Tibial artery (tissue), 4 donors: ENCODE measurements around the gene ZNF518A.

Experiments used
- DNase-seq, 2 donors: peaks; one replicate each; pipeline ENCODE4 v3.0.0-alpha.2; 2019
- H3K27ac ChIP-seq, 2 donors: fragments of 200-600 bp; sonication (generic) in 1 of 2; 1 replicate in 1 of 2; 2 replicates in 1 of 2; pipeline ENCODE4 v1.5.1; 2018 to 2019; ENCODE audit warnings: mild to moderate bottlenecking in 1 of 2
- H3K27me3 ChIP-seq, 2 donors: fragments of 200-600 bp; sonication (generic) in 1 of 2; one replicate each; pipeline versions ENCODE4 v1.5.1 to v1.6.0; 2016 to 2019
- H3K36me3 ChIP-seq, 3 donors: fragments of 200-600 bp; sonication (generic) in 2 of 3; one replicate each; pipeline ENCODE4 v1.5.1; 2016 to 2019; ENCODE audit warnings: mild to moderate bottlenecking in 2 of 3
- H3K4me1 ChIP-seq, 4 donors: fragments of 200-600 bp; sonication (generic) in 2 of 4; 1 replicate in 3 of 4; 2 replicates in 1 of 4; pipeline ENCODE4 v1.5.1; 2016 to 2019
- H3K4me3 ChIP-seq, 2 donors: fragments of 200-600 bp; sonication (generic) in 1 of 2; 1 replicate in 1 of 2; 2 replicates in 1 of 2; pipeline ENCODE4 v1.5.1; 2018 to 2019; ENCODE audit warnings: mild to moderate bottlenecking in 2 of 2
- H3K9me3 ChIP-seq, 3 donors: fragments of 200-600 bp; sonication (generic) in 1 of 3; one replicate each; pipeline ENCODE4 v1.5.1; 2016 to 2019
- CTCF ChIP-seq, 2 experiments: fragments of 200-600 bp in 1 of 2; fragments of 450-650 bp in 1 of 2; IDR thresholded peaks; one replicate each; pipeline ENCODE4 v1.5.1; 2017 to 2019; ENCODE audit warnings: antibody characterized with exemption in 2 of 2, mild to moderate bottlenecking in 1 of 2, moderate library complexity in 1 of 2
- intact Hi-C: fragments of 100-400 bp; cut with DNase I; formaldehyde crosslinking; loops from one replicate; pipeline ENCODE4 v1.15.0; 2023; ENCODE audit warnings: low total_unique reads

ZNF518A gene

GRCh38 chr10:96201525-96201924 is 71.4 kb downstream of the ZNF518A start:
- intact Hi-C loops, result no loop called here
- TF ChIP-seq CTCF (IDR thresholded peaks at IDR 0.05), result no peak
- Histone ChIP-seq H3K9me3 (no peaks in the 10 kb centered on the region), H3K27ac (no peak overlapping the region), H3K27me3 (no peaks in the 10 kb centered on the region), H3K36me3 (no peaks in the 10 kb centered on the region), H3K4me3 (no peak overlapping the region), H3K4me1 (no peaks in the 10 kb centered on the region)
- no peak for DNase-seq

- intact Hi-C loops, result no loop called here
- H3K4me1 ChIP-seq, result no peaks in the 10 kb centered on the region
- no peaks in the 10 kb centered on the region for H3K36me3 ChIP-seq
- no peak overlapping the region for H3K27ac ChIP-seq
- no peaks in the 10 kb centered on the region for H3K9me3 ChIP-seq
- H3K27me3 ChIP-seq, result no peaks in the 10 kb centered on the region
- no peak for TF ChIP-seq CTCF (IDR thresholded peaks at IDR 0.05)
- DNase-seq, result no peak
- no peak overlapping the region for H3K4me3 ChIP-seq
These were observed 75.5 kb downstream of the ZNF518A start for GRCh38 chr10:96205580-96205979.

DNA sequence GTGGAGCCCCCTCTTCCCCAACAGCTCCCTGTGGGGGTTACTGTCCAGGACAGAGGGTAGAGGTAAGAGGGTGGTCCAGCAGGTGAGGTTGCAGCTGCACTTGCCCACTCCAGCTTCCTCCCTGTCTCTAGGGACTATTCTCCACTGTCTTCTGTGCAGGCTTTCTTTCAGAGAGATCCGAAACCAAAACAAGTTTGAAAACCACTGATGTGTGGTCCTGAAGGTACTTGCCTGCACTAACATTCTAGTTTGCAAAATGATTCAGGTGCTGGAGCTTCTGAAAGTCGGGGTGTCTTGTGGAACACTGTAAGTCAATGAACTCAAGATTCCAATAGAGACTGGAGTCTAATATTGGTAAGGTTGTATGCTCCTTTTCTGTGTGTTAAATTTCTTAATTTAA is 78.2 kb downstream of the ZNF518A start:
- Histone ChIP-seq H3K4me1 (no peaks in the 10 kb centered on the region), H3K27ac (no peak overlapping the region), H3K9me3 (no peaks in the 10 kb centered on the region), H3K27me3 (no peaks in the 10 kb centered on the region), H3K36me3 (no peaks in the 10 kb centered on the region), H3K4me3 (no peak overlapping the region)
- DNase-seq, result no peak
- no peak for TF ChIP-seq CTCF (IDR thresholded peaks at IDR 0.05)
- intact Hi-C loops, result no loop called here

- no peak for TF ChIP-seq CTCF (IDR thresholded peaks at IDR 0.05)
- no peaks in the 10 kb centered on the region for H3K36me3 ChIP-seq
- no peaks in the 10 kb centered on the region for H3K9me3 ChIP-seq
- no peak overlapping the region for H3K27ac ChIP-seq
- intact Hi-C loops, result no loop called here
- DNase-seq, result no peak
- H3K27me3 ChIP-seq, result no peaks in the 10 kb centered on the region
- H3K4me3 ChIP-seq, result no peak overlapping the region
- H3K4me1 ChIP-seq, result no peaks in the 10 kb centered on the region
These were observed 78.8 kb downstream of the ZNF518A start for GRCh38 chr10:96208946-96209345.

DNA sequence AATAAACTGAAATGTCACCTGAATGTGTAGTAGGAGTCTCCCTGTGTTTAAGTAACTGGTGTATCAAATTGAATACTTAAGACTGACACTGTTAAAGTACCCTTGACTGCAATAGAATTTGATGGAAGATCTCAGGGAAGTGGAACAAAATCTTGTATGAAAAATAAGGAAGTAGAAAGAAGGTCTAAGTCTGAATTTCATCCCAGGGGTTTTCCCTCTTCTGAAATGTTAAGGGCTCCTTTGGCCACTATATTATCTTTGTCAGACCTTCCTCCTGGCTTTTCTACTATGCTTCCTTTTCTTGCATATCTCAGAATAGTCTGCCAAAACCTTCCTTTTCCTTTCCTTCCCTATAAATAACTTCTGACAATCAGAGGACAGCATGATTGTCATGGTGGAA is 81.7 kb downstream of the ZNF518A start:
- no peak for DNase-seq
- Histone ChIP-seq H3K27ac (no peak overlapping the region), H3K4me3 (no peak overlapping the region), H3K9me3 (no peaks in the 10 kb centered on the region), H3K27me3 (no peaks in the 10 kb centered on the region), H3K4me1 (no peaks in the 10 kb centered on the region), H3K36me3 (no peaks in the 10 kb centered on the region)
- intact Hi-C loops, result no loop called here
- TF ChIP-seq CTCF (IDR thresholded peaks at IDR 0.05), result no peak

GRCh38 chr10:96212911-96213310 is 82.8 kb downstream of the ZNF518A start:
- H3K36me3 ChIP-seq, result no peaks in the 10 kb centered on the region
- no peak for TF ChIP-seq CTCF (IDR thresholded peaks at IDR 0.05)
- intact Hi-C loops, result no loop called here

More at GRCh38 chr10:96212911-96213310, 82.8 kb downstream of the ZNF518A start:
- Histone ChIP-seq H3K4me3 (no peak overlapping the region), H3K27ac (no peak overlapping the region), H3K4me1 (no peaks in the 10 kb centered on the region), H3K27me3 (no peaks in the 10 kb centered on the region), H3K9me3 (no peaks in the 10 kb centered on the region)
- no peak for DNase-seq
